Neural cell (in vitro differentiated cells): ENCODE data around the gene FPR1. TPM values are rescaled to one million over a fixed set of nuclear protein-coding genes. Genes with fewer than 3 reads are reported as not detected.

Source experiments
- H2AFZ ChIP-seq: fragments of 200-600, 300-800 bp; sonication (generic), shearing (Covaris generic); 2 replicates; pipeline ENCODE4 v1.6.0; 2014; ENCODE audit warnings: low read depth, mild to moderate bottlenecking, antibody characterized with exemption, low read length, moderate library complexity
- H3F3A ChIP-seq: fragments of 200-600 bp; shearing (Covaris generic); 2 replicates; pipeline ENCODE4 v1.6.1; 2016; ENCODE audit warnings: mild to moderate bottlenecking, moderate library complexity, mixed read lengths, antibody characterized with exemption, low read length; ENCODE audit not compliant: insufficient read depth, poor library complexity, severe bottlenecking
- H3K27ac ChIP-seq: fragments of 200-600, 300-800 bp; sonication (generic), shearing (Covaris generic); 2 replicates; pipeline ENCODE4 v1.5.1; 2014; ENCODE audit warnings: mild to moderate bottlenecking, low read length, moderate library complexity
- H3K27me3 ChIP-seq: fragments of 300-800, 200-600 bp; sonication (generic), shearing (Covaris generic); 2 replicates; pipeline ENCODE4 v1.6.0; 2014; ENCODE audit warnings: mild to moderate bottlenecking, low read depth, low read length, moderate library complexity; ENCODE audit not compliant: insufficient read depth
- H3K36me3 ChIP-seq: fragments of 300-800, 200-600 bp; sonication (generic), shearing (Covaris generic); 2 replicates; pipeline ENCODE4 v1.5.1; 2014; ENCODE audit warnings: mild to moderate bottlenecking, antibody characterized with exemption, low read length, moderate library complexity; ENCODE audit not compliant: insufficient read depth
- H3K4me2 ChIP-seq: fragments of 300-800, 200-600 bp; sonication (generic), shearing (Covaris generic); 2 replicates; pipeline ENCODE4 v1.6.0; 2014; ENCODE audit warnings: mild to moderate bottlenecking, low read length
- H3K4me3 ChIP-seq: fragments of 300-800, 200-600 bp; sonication (generic), shearing (Covaris generic); 2 replicates; pipeline ENCODE4 v1.5.1; 2014; ENCODE audit warnings: mild to moderate bottlenecking, low read length, moderate library complexity
- H3K79me2 ChIP-seq: fragments of 200-600 bp; shearing (Covaris generic); replicated peaks from 2 replicates; pipeline ENCODE4 v1.6.0; 2014; ENCODE audit warnings: mild to moderate bottlenecking, low read length, moderate library complexity; ENCODE audit not compliant: insufficient read depth
- H3K9ac ChIP-seq: fragments of 300-800, 200-600 bp; sonication (generic), shearing (Covaris generic); 2 replicates; pipeline ENCODE4 v1.6.1; 2016; ENCODE audit warnings: mild to moderate bottlenecking, low read length, mixed read lengths
- H3K9me2 ChIP-seq: fragments of 200-600 bp; shearing (Covaris generic); 2 replicates; pipeline ENCODE4 v1.6.1; 2016; ENCODE audit warnings: mild to moderate bottlenecking, low read length, mixed read lengths; ENCODE audit not compliant: insufficient read depth
- H3K9me3 ChIP-seq: fragments of 200-600, 300-800 bp; sonication (generic), shearing (Covaris generic); 2 replicates; pipeline ENCODE4 v1.6.1; 2016; ENCODE audit warnings: mild to moderate bottlenecking, mixed run types, low read length, moderate library complexity, mixed read lengths
- H4K20me1 ChIP-seq: fragments of 200-600 bp; shearing (Covaris generic); 2 replicates; pipeline ENCODE4 v1.6.1; 2016; ENCODE audit warnings: mild to moderate bottlenecking, mixed run types; ENCODE audit not compliant: insufficient read depth
- CTCF ChIP-seq: fragments of 450-650 bp; IDR thresholded peaks from 2 replicates; pipeline ENCODE4 v1.5.1; 2014; ENCODE audit warnings: antibody characterized with exemption, mild to moderate bottlenecking, moderate library complexity; ENCODE audit not compliant: poor library complexity, severe bottlenecking
- EP300 ChIP-seq: fragments of 450-650 bp; conservative IDR thresholded peaks from 2 replicates; pipeline ENCODE4 v1.6.1; 2014; ENCODE audit warnings: antibody characterized with exemption, mild to moderate bottlenecking, moderate library complexity; ENCODE audit not compliant: poor library complexity, severe bottlenecking
- MXI1 ChIP-seq: fragments of 450-650 bp; conservative IDR thresholded peaks from 2 replicates; pipeline ENCODE4 v1.6.1; 2014; ENCODE audit warnings: antibody characterized with exemption, mild to moderate bottlenecking; ENCODE audit not compliant: poor library complexity, severe bottlenecking
- POLR2AphosphoS5 ChIP-seq: IDR thresholded peaks from 2 replicates; pipeline ENCODE4 v1.6.1; 2012
- RAD21 ChIP-seq: fragments of 450-650 bp; conservative IDR thresholded peaks from 2 replicates; pipeline ENCODE4 v1.6.1; 2014; ENCODE audit warnings: antibody characterized with exemption, mild to moderate bottlenecking, moderate library complexity
- REST ChIP-seq: IDR thresholded peaks from 2 replicates; pipeline ENCODE4 v1.6.1; 2012; ENCODE audit warnings: borderline replicate concordance
- SMC3 ChIP-seq: fragments of 450-650 bp; conservative IDR thresholded peaks from 2 replicates; pipeline ENCODE4 v1.6.1; 2014; ENCODE audit warnings: antibody characterized with exemption, mild to moderate bottlenecking, moderate library complexity; ENCODE audit not compliant: poor library complexity
- TAF1 ChIP-seq: IDR thresholded peaks from 2 replicates; pipeline ENCODE4 v1.6.1; 2012; ENCODE audit warnings: low read depth
- polyA plus RNA-seq: library from polyadenylated mRNA; depleted of rRNA; stranded (reverse); fragments of >200 nt; gene quantifications from 2 replicates; pipeline ENCODE4 v1.2.3, GENCODE V29; 2014

Gene FPR1
- polyA plus RNA-seq, 1 donor from 2014 or later: not detected

DNA sequence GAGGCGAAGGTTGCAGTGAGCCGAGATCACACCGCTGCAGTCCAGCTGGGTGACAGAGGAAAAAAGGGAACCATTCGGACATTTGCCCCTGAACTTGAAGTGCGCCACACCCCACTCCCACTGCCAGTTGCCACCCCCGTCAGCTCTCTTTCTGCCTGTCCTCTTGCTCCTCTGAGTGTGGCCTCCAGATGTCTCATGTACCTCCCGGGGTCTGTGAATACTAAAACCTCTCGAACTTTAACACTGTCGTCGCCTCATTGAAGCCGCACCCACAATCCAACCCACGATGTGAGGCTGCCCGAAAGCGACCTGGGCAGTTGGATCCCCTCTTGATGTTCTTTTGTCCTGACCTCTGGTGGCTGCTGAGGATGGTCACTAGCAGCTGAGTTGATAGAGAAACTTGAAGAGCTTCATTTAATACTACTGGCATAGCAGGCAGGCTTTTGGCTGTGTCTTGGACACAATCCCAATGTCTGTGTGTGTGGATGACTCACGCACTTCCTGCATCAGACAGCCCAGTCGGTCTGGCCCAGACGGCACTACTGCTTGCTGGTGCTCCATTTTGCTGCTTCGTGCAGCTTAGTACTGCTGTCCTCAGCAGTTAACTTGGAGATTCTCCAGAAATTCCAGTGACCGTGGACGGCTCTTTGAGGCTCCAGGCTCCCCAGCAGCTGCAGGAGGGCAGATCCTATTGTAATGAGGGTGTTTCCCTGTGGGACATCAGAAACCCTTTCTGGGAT lies 47.5 kb upstream of the FPR1 start:
- TF ChIP-seq MXI1 (no peak), POLR2AphosphoS5 (no peak), EP300 (no peak), REST (no peak), CTCF (no peak), TAF1 (no peak), SMC3 (no peak)
- H3K79me2 ChIP-seq: no peaks in the 10 kb centered on the region
- H3K9me2 ChIP-seq: no peaks in the 10 kb centered on the region
- H2AFZ ChIP-seq: no peak overlapping the region
- no peaks in the 10 kb centered on the region for H3K36me3 ChIP-seq
- H3K4me3 ChIP-seq: no peak overlapping the region
- no peaks in the 10 kb centered on the region for H3K27me3 ChIP-seq
- H3K4me2 ChIP-seq: no peak overlapping the region
- H4K20me1 ChIP-seq: no peaks in the 10 kb centered on the region
- H3K9me3 ChIP-seq: peaks cover 5% of the 10 kb centered on the region
- H3K9ac ChIP-seq: no peak overlapping the region
- no peak overlapping the region for H3K27ac ChIP-seq
- H3F3A ChIP-seq: no peaks in the 10 kb centered on the region

DNA sequence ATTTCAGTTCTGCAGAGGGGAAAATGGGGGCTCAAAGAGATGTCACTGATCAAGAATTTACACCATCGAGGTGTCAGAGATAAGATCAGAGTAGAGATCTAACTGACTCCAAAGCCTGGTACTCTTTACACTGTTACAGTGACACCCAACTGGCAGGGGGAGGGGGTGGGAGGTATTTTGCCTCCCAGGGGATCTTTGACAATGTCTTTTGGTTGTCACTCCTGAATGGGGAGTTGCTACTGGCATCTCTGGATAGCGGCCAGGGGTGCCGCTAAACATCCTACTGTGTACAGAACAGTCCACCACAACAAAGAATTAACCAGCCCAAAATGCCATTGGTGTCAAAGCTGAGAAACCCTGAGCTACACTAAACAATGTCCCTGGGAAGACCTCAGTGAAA lies 46.4 kb upstream of the FPR1 start:
- Histone ChIP-seq H3K4me3 (no peak overlapping the region), H3K79me2 (no peaks in the 10 kb centered on the region), H3K4me2 (no peak overlapping the region), H3K27me3 (no peaks in the 10 kb centered on the region), H4K20me1 (no peaks in the 10 kb centered on the region), H3K9me2 (no peaks in the 10 kb centered on the region), H3K9ac (no peak overlapping the region), H3K36me3 (no peaks in the 10 kb centered on the region), H3K27ac (no peak overlapping the region), H3K9me3 (peaks cover 5% of the 10 kb centered on the region), H3F3A (no peaks in the 10 kb centered on the region), H2AFZ (no peak overlapping the region)
- TF ChIP-seq POLR2AphosphoS5: no peak
- no peak for TF ChIP-seq REST
- TF ChIP-seq CTCF: no peak
- TF ChIP-seq RAD21: no peak
- TF ChIP-seq EP300: no peak
